Activated CD4-positive, alpha-beta memory T cell treated with anti-CD3 and anti-CD28 coated beads for 36 hours (primary cell): ENCODE data around the gene HAT1. TPM values are rescaled to one million over a fixed set of nuclear protein-coding genes. Genes with fewer than 3 reads are reported as not detected.
"Not testable (repeated sequence)": the region's sequence is repeated elsewhere in the genome, so short reads cannot be mapped to it uniquely, and the experiment has no call there.

Source experiments
- CTCF ChIA-PET: fragments of 350-600 bp; sonication (Branson Sonifier 250); formaldehyde crosslinking; loops from one replicate; lab custom pipeline; 2021; ENCODE audit warnings: antibody characterized with exemption, inconsistent platforms; lab: Charles Lee
- POLR2A ChIA-PET: fragments of 350-600 bp; sonication (Branson Sonifier 250); formaldehyde crosslinking; loops from one replicate; lab custom pipeline; 2021; ENCODE audit warnings: antibody characterized with exemption; lab: Charles Lee
- DNase-seq: peaks from one replicate; pipeline ENCODE4 v3.0.0-alpha.2; 2020
- H3K27ac Mint-ChIP-seq: one replicate; pipeline ENCODE4 v1.8.0; 2021; ENCODE audit warnings: mixed read lengths
- H3K27me3 Mint-ChIP-seq: one replicate; pipeline ENCODE4 v1.8.0; 2021; ENCODE audit warnings: mixed read lengths
- H3K36me3 Mint-ChIP-seq: one replicate; pipeline ENCODE4 v1.8.0; 2021; ENCODE audit warnings: mixed read lengths
- H3K4me1 Mint-ChIP-seq: one replicate; pipeline ENCODE4 v1.8.0; 2021; ENCODE audit warnings: low read depth, mixed read lengths
- H3K4me3 Mint-ChIP-seq: one replicate; pipeline ENCODE4 v1.8.0; 2021; ENCODE audit warnings: mild to moderate bottlenecking, mixed read lengths
- H3K9me3 Mint-ChIP-seq: one replicate; pipeline ENCODE4 v1.8.0; 2021; ENCODE audit warnings: mixed read lengths
- intact Hi-C: fragments of 100-400 bp; cut with micrococcal nuclease; formaldehyde crosslinking; loops from one replicate; pipeline ENCODE4 v1.15.1; 2023
- total RNA-seq, 2 experiments: library from RNA; stranded (reverse); gene quantifications; one replicate each; pipeline ENCODE4 v1.2.3, GENCODE V29; 2021

Gene HAT1
- total RNA-seq, 2 experiments from 2014 or later, result 86.2 to 90.8 TPM

DNA sequence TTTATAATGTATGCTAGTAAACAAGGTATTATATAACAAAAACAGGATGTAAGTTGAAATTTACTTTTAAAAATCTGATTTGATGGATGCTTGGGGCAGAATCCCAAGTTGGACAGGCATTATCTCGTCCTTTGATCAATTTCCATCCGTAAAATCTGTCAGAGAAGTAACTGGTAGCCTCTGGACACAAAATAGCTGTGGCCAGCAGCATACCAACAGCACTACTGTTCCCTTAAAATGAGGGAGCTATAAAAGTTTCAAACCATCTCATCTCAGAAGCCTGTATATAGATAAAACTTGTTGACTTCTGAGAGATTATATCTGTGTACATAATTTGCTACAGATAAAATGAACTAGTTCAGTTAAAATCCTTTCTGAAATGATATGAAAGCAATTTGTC is 62.8 kb downstream of the HAT1 start:
- no peak overlapping the region for H3K4me3 Mint-ChIP-seq
- no peaks in the 10 kb centered on the region for H3K27me3 Mint-ChIP-seq
- no peak overlapping the region for H3K27ac Mint-ChIP-seq
- no peaks in the 10 kb centered on the region for H3K9me3 Mint-ChIP-seq
- DNase-seq, result no peak
- intact Hi-C loops, result no loop called here
- H3K4me1 Mint-ChIP-seq, result no peaks in the 10 kb centered on the region
- POLR2A ChIA-PET, result no interaction called here
- H3K36me3 Mint-ChIP-seq, result peaks cover 21% of the 10 kb centered on the region
- CTCF ChIA-PET, result interaction anchor here (0.6 kb wide), 1 partner anchor 390 kb away, joined by 3 read pairs; no protein-coding TSS in a partner anchor

DNA sequence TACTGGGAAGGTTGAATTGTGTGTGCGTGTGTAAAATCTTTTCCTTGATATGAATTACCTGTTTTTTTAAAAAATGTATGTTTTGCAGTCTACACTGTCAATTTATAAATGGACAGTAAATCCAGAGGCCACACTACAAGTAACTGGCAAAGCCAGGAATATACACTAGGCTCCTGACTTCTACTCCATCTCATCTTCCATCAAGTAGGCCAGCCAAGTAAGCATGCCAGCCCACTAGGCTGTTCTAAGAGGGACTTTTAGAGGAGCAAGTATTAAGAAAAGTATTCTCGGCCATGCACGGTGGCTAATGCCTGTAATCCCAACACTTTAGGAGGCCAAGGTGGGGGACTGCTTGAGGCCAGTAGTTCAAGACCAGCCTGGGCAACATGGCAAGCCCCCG is 64.5 kb downstream of the HAT1 start:
- ChIA-PET CTCF (no interaction called here), POLR2A (no interaction called here)
- H3K4me1 Mint-ChIP-seq, result peaks cover 6% of the 10 kb centered on the region
- H3K27ac Mint-ChIP-seq, result no peak overlapping the region
- H3K9me3 Mint-ChIP-seq, result no peaks in the 10 kb centered on the region
- no peak for DNase-seq
- no peaks in the 10 kb centered on the region for H3K27me3 Mint-ChIP-seq
- H3K4me3 Mint-ChIP-seq, result no peak overlapping the region
- H3K36me3 Mint-ChIP-seq, result peaks cover 20% of the 10 kb centered on the region
- intact Hi-C loops, result no loop called here

DNA sequence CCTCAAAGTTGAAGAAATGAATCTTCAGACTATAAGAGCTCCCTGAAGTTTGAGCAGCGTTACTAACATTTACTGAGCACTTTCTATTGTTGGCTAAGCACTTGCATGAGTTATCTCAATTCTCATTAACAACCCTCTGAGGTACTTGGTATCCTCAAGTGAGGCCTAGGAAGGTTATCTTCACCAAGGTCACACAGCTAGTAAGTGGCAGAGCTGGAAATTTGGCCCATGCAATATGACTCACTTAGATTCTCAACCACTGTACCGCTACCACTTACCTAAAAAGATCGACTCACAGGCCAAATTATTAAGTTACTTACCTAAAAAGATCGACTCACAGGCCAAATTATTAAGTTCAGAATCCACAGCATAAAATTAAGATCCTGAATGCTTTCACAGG is 68.8 kb downstream of the HAT1 start:
- intact Hi-C loops, result no loop called here
- CTCF ChIA-PET, result interaction anchor here (1.0 kb wide), 1 partner anchor 287 kb away, joined by 5 read pairs; no protein-coding TSS in a partner anchor
- POLR2A ChIA-PET, result no interaction called here
- Mint-ChIP-seq H3K9me3 (no peaks in the 10 kb centered on the region), H3K36me3 (no peaks in the 10 kb centered on the region), H3K27me3 (peaks cover 6% of the 10 kb centered on the region), H3K27ac (peak overlapping the region; percentile 43), H3K4me3 (no peak overlapping the region), H3K4me1 (peaks cover 6% of the 10 kb centered on the region)
- no peak for DNase-seq

DNA sequence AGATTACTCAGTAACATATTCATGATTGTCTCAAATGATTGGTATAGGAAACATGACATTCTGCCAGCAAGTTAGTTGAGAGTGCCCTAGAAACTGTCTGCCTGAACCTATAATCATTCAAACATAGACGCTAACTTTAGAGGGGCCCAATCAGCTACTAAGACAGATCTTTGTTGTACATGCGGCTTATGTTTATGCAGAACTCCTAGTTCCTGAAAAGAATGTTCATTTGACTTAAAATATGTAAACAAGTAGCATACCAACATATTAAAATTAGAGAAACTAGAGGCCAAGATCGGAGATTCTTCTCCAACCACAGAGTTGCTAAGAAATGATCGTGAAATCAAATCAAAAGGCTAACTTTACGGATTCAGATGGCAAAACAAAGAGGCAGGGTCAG is 73.3 kb downstream of the HAT1 start:
- H3K27ac Mint-ChIP-seq, result no peak overlapping the region
- CTCF ChIA-PET, result no interaction called here
- peaks cover 21% of the 10 kb centered on the region for H3K4me1 Mint-ChIP-seq
- no peak overlapping the region for H3K4me3 Mint-ChIP-seq
- intact Hi-C loops, result no loop called here
- no peak for DNase-seq
- H3K36me3 Mint-ChIP-seq, result no peaks in the 10 kb centered on the region
- no peaks in the 10 kb centered on the region for H3K9me3 Mint-ChIP-seq
- POLR2A ChIA-PET, result no interaction called here
- H3K27me3 Mint-ChIP-seq, result peaks cover 6% of the 10 kb centered on the region

DNA sequence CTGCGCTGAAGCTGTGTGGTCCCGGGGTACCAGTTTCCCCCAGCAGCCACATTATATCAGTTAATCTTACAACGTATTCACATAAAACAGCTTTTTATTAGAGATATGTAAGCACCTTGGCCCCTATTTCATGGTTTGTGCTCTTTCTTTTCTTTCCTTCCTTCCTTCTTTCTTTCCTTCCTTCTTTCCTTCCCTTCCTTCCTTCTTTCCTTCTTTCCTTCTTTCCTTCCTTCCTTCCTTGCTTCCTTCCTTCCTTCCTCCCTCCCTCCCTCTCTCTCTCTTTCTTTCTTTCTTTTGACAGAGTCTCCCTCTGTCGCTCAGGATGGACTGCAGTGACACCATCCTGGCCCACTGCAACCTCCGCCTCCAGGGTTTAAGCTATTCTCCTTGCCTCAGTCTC is 73.8 kb downstream of the HAT1 start:
- Mint-ChIP-seq H3K9me3 (no peaks in the 10 kb centered on the region), H3K4me1 (peaks cover 22% of the 10 kb centered on the region), H3K4me3 (no peak overlapping the region), H3K36me3 (no peaks in the 10 kb centered on the region), H3K27me3 (peaks cover 6% of the 10 kb centered on the region), H3K27ac (no peak overlapping the region)
- no peak for DNase-seq
- POLR2A ChIA-PET, result no interaction called here
- CTCF ChIA-PET, result interaction anchor here (0.6 kb wide), 1 partner anchor 314 kb away, joined by 3 read pairs; no protein-coding TSS in a partner anchor
- intact Hi-C loops, result no loop called here

DNA sequence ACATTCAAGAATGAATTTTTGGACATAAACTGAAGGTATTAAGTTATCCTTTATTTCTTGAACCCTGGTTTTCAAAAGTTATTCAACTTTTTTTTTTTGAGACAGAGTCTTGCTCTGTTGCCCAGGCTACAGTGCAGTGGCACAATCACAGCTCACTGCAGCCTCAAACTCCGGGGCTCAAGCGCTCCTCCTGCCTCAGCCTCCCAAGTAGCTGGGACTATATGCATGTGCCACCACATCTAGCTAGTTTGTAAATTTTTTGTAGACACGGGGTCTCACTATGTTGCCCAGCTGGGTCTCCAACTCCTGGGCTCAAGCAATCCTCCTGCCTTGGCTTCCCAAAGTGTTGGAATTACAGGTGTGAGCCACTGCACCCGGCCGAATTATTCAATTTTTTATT is 74.8 kb downstream of the HAT1 start:
- POLR2A ChIA-PET, H3K9me3 Mint-ChIP-seq, DNase-seq, H3K27me3 Mint-ChIP-seq, H3K36me3 Mint-ChIP-seq, H3K4me3 Mint-ChIP-seq, intact Hi-C loops, H3K27ac Mint-ChIP-seq: not testable (repeated sequence)
- H3K4me1 Mint-ChIP-seq, result peaks cover 20% of the 10 kb centered on the region
- CTCF ChIA-PET, result interaction anchor here (0.7 kb wide), 1 partner anchor 9 kb away, joined by 3 read pairs; no protein-coding TSS in a partner anchor

DNA sequence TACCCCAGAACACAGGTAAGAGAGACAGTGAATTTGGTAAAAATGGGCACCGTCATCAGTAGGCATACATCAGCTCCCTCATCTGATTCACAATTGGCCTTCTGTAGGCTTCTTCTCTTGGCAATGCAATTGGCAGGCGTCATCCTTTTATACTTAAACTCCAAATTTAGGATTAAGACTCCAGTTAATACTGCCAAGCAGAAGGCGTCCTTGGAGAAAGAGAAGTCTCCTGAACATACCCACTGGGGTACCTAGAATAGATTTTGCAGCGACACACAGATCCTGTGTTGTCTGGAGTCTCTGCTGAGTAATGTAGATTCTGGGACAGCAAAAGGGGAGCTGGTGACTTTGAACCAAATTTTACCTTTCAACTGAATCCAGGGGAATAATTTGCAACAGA is 76.9 kb downstream of the HAT1 start:
- Mint-ChIP-seq H3K4me3 (peak overlapping the region; percentile 93), H3K36me3 (no peaks in the 10 kb centered on the region), H3K27me3 (peaks cover 6% of the 10 kb centered on the region), H3K9me3 (no peaks in the 10 kb centered on the region), H3K4me1 (peaks cover 20% of the 10 kb centered on the region), H3K27ac (no peak overlapping the region)
- POLR2A ChIA-PET, result no interaction called here
- intact Hi-C loops, result loop anchor here (1.0 to 2.0 kb wide), 2 partner anchors 76 to 86 kb away; partner anchors contain the start of genes DLX1 and HAT1
- no peak for DNase-seq
- CTCF ChIA-PET, result no interaction called here

DNA sequence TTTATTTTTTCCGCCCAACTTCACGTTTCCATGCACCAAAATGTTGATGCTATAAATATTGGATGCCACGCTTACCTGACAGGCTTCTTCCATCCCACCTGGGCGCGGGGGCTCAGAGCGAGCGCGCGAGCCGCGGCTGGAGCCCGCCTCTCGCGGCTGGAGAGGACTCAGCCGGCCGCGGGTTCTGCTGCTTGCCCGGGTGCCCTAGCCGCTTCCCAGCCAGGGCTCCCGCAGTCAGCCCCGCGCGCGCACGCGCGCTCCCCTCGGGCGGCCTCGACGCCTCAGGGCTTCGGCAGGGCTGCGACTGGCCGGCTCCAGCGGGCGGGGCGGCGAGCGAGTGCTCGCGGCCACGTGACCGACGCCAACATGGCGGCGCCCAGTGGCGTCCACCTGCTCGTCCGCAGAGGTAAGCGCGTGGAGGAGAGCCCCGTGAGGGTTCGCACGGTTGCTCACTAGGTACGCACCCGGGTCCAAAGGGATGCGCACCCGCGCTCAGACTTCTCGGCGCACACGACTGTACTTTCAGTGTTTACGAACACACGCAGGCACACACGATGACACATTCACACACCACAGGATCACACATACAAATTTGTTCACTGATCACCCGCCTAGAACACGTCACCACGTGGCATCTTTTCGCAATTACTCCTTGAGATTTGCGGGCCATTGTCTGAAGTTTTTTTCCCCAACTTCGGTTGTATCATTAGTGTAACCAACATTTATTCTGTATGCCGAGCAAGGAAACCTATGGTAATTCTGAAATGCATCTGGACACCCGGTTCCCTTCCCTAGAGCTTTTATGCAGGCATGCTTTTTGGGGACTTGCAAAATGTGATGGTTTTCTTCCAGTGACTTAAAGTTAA is 77.6 kb downstream of the HAT1 start, which contains the start of gene METAP1D:
TSS of gene METAP1D (plus strand) at position 350 of the 866 bp plus-strand sequence. CDS start at position 367, 17 bp downstream.
- Mint-ChIP-seq H3K27ac (peak within 1 kb of the TSS; percentile 81), H3K4me1 (peaks cover 20% of the 10 kb centered on the region), H3K36me3 (no peaks in the 10 kb centered on the region), H3K27me3 (peaks cover 6% of the 10 kb centered on the region), H3K9me3 (no peaks in the 10 kb centered on the region), H3K4me3 (peak within 1 kb of the TSS; percentile 93)
- DNase-seq, result peak; percentile 91
- intact Hi-C loops, result loop anchor here (1.0 to 5.0 kb wide), 3 partner anchors 77 to 102 kb away; partner anchors contain the start of genes DLX1, DLX2 and HAT1
- CTCF ChIA-PET, result interaction anchor here (0.7 kb wide), 1 partner anchor 124 kb away, joined by 3 read pairs; no protein-coding TSS in a partner anchor
- POLR2A ChIA-PET, result interaction anchor here (0.8 to 0.9 kb wide), 2 partner anchors 13 to 17 kb away, joined by 3 to 4 read pairs; no protein-coding TSS in a partner anchor

DNA sequence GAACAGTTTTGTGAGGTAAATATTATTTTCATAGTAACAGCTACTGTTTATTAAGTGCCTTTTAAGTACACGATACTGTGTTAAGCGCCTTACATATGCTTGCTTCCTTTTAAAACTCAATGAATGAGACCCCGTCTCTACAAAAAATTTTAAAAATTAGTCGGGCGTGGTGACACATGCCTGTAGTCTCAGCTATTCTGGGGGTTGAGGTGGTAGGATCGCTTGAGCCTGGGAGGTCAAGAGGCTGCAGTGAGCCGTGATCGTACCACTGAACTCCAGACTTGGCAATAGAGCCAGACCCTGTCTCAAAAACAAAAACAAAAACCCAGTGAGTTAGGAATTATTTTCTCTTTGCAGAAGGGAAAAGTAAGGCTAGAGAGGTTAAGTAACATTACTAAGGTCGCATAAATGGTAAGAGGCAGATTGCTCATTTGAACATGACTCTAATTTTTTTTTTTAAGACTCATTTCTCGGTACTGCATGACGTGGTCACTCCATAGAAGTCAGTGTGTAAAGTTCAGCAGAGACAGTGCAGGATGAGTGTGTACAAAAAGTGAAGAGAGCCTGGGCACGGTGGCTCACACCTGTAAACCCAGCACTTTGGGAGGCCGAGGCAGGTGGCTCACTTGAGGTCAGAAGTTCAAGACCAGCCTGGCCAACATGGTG is 78.6 kb downstream of the HAT1 start:
- ChIA-PET POLR2A (interaction anchor here (0.8 to 0.9 kb wide), 2 partner anchors 12 to 18 kb away, joined by 3 to 4 read pairs; no protein-coding TSS in a partner anchor), CTCF (interaction anchor here (0.7 kb wide), 1 partner anchor 125 kb away, joined by 3 read pairs; no protein-coding TSS in a partner anchor)
- Mint-ChIP-seq H3K9me3 (no peaks in the 10 kb centered on the region), H3K27me3 (no peaks in the 10 kb centered on the region), H3K4me3 (peak overlapping the region; percentile 93), H3K4me1 (peaks cover 20% of the 10 kb centered on the region), H3K27ac (peak overlapping the region; percentile 81), H3K36me3 (no peaks in the 10 kb centered on the region)
- intact Hi-C loops, result loop anchor here (5.0 kb wide), 1 partner anchor 101 kb away; the partner anchor contains the start of gene DLX2
- DNase-seq, result no peak

DNA sequence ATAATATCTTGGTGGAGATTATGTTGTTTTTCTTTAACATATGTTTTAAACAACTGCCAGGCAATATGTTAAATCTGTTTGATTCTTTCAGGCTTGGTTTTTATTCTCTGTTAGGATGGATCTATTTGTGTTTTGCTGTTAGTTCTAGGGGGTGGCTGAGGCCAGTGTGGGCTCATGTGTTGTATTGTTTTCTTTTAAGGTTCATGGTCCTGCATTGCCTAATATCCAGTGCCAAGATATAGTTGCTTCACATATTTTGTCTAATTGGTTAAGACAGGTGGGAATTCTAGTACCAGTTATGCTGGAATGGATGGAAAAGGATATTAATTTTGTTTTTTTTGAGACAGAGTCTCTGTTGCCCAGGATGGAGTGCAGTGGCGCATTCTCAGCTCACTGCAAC is 85.1 kb downstream of the HAT1 start:
- intact Hi-C loops, result no loop called here
- ChIA-PET POLR2A (no interaction called here), CTCF (no interaction called here)
- no peak overlapping the region for H3K4me3 Mint-ChIP-seq
- H3K36me3 Mint-ChIP-seq, result peaks cover 4% of the 10 kb centered on the region
- no peak overlapping the region for H3K27ac Mint-ChIP-seq
- no peaks in the 10 kb centered on the region for H3K27me3 Mint-ChIP-seq
- H3K9me3 Mint-ChIP-seq, result peaks cover 4% of the 10 kb centered on the region
- no peak for DNase-seq
- peaks cover 14% of the 10 kb centered on the region for H3K4me1 Mint-ChIP-seq

DNA sequence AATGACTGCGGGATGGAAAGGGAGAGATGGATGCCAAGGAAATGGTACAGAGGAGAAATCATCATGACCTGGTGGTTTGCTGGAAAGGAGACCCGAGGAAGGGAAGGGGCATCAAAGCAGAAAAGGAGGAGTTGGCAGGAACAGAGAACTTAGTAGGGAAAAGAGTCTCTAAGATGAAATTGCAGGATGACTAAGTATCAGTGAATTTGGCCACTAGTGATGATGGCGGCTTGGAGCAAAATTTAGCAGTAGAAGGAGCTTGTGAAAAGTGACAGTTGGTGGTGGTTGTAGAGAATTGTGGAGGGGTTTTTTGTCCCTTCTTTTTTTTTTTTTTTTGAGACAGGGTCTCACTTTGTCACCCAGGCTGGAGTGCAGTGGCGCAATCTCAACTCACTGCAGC is 87.6 kb downstream of the HAT1 start:
- CTCF ChIA-PET, result interaction anchor here (0.6 kb wide), 1 partner anchor 661 kb away, joined by 3 read pairs; no protein-coding TSS in a partner anchor
- peaks cover 14% of the 10 kb centered on the region for H3K4me1 Mint-ChIP-seq
- no peak for DNase-seq
- H3K27ac Mint-ChIP-seq, result no peak overlapping the region
- H3K9me3 Mint-ChIP-seq, result peaks cover 4% of the 10 kb centered on the region
- H3K4me3 Mint-ChIP-seq, result no peak overlapping the region
- peaks cover 4% of the 10 kb centered on the region for H3K36me3 Mint-ChIP-seq
- intact Hi-C loops, result no loop called here
- POLR2A ChIA-PET, result no interaction called here
- H3K27me3 Mint-ChIP-seq, result no peaks in the 10 kb centered on the region
